IMR-90 (cell line): ENCODE results near the gene ABCC9.

Experiments used
- BHLHE40 ChIP-seq: fragments of 150-350 bp; IDR thresholded peaks from 2 replicates; pipeline ENCODE4 v1.6.1; 2016; ENCODE audit warnings: mild to moderate bottlenecking, low read depth, low read length
- FOS ChIP-seq: fragments of 150-350 bp; IDR thresholded peaks from 2 replicates; pipeline ENCODE4 v1.6.1; 2016; ENCODE audit warnings: low read depth, low read length
- POLR2A ChIP-seq: IDR thresholded peaks from 2 replicates; pipeline ENCODE4 v1.6.1; 2012; ENCODE audit warnings: mild to moderate bottlenecking, low read depth, low read length
- RFX5 ChIP-seq: IDR thresholded peaks from 2 replicates; pipeline ENCODE4 v1.8.0; 2012; ENCODE audit warnings: low read depth, mild to moderate bottlenecking, low read length, moderate library complexity
- SMC3 ChIP-seq: fragments of 150-350 bp; IDR thresholded peaks from 2 replicates; pipeline ENCODE4 v1.6.1; 2016; ENCODE audit warnings: low read depth, mild to moderate bottlenecking, antibody characterized with exemption, low read length, moderate library complexity
- TF ChIP-seq, protein P1 (sequence below): conservative IDR thresholded peaks from 2 replicates; pipeline ENCODE4 v1.5.1; 2012; ENCODE audit warnings: mild to moderate bottlenecking, low read depth, low read length, improper control_type of control experiment
- TF ChIP-seq, protein P2 (sequence below): fragments of 150-350 bp; IDR thresholded peaks from 2 replicates; pipeline ENCODE4 v1.6.1; 2016; ENCODE audit warnings: low read depth, mild to moderate bottlenecking, low read length, moderate library complexity, borderline replicate concordance

DNA sequence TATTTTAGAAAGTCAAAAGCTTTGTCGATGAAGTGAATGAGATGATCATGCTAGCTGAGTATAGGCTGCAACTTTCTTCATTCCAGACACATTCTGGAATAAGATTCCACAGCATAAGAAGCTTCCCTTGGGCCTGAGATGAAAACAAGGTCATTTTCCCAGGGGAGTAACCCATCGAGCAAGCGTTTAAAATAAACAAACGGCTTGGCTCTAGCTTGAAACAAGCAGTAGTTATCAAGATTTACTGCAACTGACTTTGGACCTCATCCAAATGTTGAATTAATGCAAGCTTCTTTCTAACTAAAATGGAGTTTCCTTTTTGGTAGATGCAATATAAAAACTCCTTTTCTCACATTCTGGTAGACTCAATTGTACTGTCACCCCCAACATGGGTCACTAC lies 189.7 kb downstream of the ABCC9 start:
- TF ChIP-seq, protein P1, sequence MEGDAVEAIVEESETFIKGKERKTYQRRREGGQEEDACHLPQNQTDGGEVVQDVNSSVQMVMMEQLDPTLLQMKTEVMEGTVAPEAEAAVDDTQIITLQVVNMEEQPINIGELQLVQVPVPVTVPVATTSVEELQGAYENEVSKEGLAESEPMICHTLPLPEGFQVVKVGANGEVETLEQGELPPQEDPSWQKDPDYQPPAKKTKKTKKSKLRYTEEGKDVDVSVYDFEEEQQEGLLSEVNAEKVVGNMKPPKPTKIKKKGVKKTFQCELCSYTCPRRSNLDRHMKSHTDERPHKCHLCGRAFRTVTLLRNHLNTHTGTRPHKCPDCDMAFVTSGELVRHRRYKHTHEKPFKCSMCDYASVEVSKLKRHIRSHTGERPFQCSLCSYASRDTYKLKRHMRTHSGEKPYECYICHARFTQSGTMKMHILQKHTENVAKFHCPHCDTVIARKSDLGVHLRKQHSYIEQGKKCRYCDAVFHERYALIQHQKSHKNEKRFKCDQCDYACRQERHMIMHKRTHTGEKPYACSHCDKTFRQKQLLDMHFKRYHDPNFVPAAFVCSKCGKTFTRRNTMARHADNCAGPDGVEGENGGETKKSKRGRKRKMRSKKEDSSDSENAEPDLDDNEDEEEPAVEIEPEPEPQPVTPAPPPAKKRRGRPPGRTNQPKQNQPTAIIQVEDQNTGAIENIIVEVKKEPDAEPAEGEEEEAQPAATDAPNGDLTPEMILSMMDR: no peak
- no peak for TF ChIP-seq SMC3
- TF ChIP-seq, protein P2, sequence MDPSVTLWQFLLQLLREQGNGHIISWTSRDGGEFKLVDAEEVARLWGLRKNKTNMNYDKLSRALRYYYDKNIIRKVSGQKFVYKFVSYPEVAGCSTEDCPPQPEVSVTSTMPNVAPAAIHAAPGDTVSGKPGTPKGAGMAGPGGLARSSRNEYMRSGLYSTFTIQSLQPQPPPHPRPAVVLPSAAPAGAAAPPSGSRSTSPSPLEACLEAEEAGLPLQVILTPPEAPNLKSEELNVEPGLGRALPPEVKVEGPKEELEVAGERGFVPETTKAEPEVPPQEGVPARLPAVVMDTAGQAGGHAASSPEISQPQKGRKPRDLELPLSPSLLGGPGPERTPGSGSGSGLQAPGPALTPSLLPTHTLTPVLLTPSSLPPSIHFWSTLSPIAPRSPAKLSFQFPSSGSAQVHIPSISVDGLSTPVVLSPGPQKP: no peak
- no peak for TF ChIP-seq BHLHE40
- no peak for TF ChIP-seq FOS
- no peak for TF ChIP-seq POLR2A
- no peak for TF ChIP-seq RFX5
